NCI-H345 (cell line): ENCODE data around the gene IRAK1BP1.
A peak's percentile ranks its signal among the peaks of the same experiment; 100 is the strongest.
"Not testable (repeated sequence)": the region's sequence is repeated elsewhere in the genome, so short reads cannot be mapped to it uniquely, and the experiment has no call there.

Experiments
- DNase-seq: peaks from one replicate; lab custom pipeline; 2025; lab: John Stamatoyannopoulos, UW

IRAK1BP1 gene, protein sequence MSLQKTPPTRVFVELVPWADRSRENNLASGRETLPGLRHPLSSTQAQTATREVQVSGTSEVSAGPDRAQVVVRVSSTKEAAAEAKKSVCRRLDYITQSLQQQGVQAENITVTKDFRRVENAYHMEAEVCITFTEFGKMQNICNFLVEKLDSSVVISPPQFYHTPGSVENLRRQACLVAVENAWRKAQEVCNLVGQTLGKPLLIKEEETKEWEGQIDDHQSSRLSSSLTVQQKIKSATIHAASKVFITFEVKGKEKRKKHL

DNA sequence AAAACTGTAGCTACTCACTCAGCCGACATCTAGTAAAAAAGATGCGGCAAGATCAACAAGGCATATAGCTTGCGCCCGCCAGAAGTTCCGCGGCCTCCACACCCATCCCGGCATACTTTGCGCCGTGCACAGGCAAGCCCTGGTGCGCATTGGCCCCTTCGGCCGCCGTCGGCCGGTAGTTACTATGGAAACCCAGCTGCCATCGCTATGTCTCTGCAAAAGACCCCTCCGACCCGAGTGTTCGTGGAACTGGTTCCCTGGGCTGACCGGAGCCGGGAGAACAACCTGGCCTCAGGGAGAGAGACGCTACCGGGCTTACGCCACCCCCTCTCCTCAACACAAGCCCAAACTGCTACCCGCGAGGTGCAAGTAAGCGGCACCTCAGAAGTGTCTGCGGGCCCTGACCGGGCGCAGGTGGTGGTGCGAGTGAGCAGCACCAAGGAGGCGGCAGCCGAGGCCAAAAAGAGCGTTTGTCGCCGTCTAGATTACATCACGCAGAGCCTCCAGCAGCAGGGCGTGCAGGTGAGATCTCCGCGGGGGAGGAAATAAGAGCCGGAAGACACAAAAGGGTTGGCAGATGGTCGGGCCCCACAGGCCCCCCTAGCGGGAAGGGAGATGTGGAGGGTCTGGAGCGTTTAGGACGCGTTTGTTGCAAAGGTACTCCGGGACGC is at the start of gene IRAK1BP1:
TSS of gene IRAK1BP1 (plus strand) at position 182 of the 671 bp plus-strand sequence. CDS start at position 208, 26 bp downstream.
- DNase-seq: peak; percentile 88

DNA sequence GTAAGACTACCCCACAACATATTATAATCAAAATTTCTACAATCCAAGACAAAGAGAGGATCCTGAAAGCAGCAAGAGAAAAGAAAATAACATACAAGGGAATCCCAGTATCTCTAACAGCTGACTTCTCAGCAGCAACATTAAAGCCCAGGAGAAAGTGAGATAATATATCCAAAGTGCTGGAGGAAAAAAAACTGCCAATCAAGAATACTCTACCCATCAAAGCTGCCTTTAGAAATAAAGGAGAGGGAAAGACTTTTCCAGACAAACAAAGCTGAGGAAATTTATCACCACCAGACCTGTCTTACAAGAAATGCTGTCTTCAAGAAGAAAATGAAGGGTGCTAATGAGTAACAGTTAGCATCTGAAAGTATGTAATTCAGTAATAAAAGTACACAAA is 43.3 kb upstream of the IRAK1BP1 start:
- DNase-seq: no peak

DNA sequence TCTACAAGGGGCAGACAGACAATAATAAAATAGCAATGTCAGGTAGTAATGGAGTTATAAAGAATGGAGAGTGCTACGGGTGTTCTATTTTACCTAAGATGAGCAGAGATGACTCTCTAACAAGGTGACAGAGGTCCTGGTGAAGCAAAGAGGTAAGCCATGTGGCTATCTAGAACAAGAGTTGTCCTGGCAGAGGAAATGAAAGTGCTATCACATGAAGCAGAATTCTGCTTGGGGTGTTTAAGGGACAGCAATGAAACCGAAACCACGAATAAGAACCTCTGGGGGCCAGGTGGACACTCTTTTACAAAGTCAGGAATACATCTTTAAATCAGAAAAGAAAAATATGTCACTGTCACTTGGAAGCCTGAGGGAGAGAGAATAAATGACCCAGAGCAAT is 37.9 kb upstream of the IRAK1BP1 start:
- DNase-seq: no peak

DNA sequence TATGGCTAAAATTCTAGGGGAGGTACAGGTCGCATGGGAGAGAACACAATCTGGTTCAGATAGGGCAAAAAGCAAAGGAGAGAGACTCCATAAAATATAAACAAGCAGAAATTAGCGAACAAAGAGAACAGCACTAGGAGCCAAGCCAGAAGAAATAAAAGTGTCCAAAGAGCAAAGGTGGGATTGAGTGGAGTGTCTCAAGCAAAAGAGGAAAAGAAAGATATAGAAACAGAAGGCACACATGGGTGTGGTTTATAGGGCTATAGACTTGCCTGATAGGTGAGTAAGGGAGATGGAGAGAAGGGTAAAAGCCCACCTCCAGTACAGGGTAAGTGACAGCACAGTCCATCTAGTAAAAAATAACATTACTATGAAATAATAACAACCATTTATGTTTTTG is 36.5 kb upstream of the IRAK1BP1 start:
- DNase-seq: no peak

DNA sequence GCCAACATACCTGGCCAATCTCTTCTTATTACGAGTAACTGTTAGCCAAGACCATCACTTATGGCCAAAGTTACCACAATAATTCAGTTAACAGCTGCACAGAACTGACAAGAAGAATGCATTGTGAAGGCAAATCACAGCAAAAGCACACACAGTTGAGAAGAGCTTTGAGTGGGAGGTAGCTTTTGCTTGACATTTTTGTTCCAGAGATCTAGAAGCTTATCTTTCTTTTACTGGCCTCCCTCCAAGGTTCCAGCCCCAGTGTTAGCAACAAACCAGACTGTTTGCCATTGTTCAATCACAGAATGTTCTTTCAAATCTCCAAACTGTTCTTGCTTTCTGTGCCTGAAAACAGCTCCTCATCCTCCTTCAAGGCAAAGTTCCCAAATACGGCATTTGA is 35.9 kb upstream of the IRAK1BP1 start:
- no peak for DNase-seq

DNA sequence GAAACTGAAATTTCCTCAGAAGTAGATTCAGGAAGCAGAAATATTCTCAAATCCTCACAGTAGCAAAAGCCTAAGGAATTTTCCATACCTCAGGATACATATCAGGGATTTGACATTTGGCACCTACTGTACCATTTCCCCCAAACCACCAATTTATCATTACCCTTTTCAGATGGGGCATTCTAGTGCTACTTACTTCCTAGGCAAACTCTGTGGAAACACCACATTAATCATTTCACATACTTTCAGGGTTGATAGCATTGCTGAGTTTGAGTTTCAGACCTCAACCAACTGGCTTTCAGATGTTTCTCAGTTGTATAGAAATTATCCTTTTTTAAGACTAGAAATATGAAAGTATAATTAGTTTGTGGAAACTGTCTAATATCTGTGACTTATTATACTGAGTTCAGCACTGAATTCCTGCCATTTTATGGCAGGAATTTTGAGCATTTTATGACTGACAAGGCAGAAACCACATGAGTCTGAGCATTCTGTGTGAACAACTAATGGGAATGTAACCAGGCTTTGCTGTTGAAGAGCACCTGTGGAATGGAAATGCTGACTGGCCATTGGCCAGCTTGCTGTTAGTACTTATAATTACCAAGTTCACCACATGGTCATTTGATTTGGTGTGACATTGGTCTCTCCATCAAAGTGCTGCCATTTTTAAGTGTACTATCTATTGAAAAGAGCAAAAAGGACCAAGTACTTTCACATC is 35.1 kb upstream of the IRAK1BP1 start:
- no peak for DNase-seq

DNA sequence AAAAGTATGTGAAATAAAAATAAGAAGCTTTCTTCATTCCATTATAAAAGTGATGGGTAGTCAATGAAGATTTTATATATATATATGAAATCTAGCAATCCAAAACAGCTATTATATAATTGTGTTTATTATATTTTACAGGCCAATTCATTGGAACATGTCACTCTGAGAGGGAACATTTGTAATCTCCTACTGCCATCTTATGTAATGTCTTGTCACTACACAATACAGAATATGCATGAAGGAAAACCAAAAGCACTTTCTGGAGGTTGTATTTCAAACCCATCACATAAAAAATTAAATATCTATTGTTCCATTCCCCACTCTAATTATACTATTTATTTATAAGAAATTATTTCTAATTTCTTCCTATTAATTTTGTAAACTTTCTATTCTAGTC is 31.5 kb upstream of the IRAK1BP1 start:
- DNase-seq: no peak

DNA sequence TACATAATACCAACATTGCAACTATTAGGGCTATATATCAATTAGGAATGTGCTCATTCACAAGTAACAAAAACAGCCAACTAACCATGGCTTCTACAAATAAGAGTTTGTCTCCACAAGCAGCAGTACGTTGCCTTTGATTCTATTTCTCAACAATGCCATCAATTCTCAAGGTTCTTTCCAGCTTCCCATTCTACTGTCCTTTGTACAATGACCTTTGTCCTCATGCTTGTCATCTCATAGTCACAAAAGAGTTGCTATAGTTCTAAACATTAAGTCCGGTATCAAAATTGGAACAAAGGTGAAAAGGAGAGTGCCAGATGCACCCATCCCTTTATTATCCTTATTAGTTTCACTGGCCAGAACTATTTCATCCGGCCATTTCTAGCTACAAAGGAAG is 30.8 kb upstream of the IRAK1BP1 start:
- DNase-seq: no peak

DNA sequence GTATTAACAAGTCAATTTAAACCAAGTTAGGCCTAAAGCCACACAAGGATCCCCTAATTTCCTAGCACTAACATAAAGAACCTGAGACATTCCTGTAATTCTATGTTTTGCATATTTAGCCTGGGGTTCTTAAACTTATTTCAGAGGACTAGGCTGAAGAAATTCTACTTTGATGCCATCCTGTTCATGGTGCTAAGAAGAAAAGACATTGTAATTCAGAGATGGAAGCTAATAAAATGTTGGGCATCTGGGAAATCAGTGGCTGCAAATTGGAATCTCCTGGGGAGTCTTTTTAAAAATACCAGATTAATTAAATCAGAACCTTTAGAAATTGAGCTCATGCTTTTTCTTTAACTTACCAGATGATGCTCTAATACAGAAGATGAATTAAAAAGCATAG is 26.2 kb upstream of the IRAK1BP1 start:
- no peak for DNase-seq

DNA sequence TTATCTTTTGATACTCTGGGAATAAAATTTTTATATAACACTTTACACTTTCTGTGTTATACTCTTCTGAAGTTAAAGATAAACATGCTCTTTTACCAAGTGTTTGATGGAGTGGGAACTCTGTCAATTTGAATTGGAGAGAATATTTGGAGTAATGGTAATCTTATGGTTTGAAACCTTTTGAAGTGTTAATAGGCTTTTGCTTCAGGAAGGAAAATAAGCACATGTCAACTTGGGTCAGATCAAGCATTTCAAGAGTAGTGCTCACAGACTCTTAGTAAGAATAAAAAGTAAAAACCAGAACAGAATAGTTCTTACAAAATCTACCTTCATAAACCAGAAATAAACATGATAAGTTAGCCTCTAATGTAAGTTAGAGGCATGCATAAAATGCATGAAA is 24.4 kb upstream of the IRAK1BP1 start:
- no peak for DNase-seq

DNA sequence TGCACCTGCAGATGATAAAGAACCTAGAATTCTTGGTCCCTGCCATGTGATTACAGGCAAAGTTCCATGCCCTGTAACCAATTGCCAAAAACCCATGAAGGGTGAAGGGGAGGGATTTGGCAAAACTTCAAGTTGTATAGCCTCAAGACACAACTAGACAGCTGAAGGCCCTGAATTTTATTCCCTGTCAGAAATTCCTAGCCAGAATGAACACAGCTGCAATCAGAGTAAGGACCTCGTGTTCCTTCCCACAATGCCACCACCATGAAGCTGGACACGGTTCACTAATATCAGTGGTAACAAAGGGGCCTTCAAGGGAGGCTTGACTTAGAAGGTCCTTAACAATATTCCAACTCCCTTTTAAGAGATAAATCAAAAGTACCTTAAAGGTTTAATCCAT is 22.5 kb upstream of the IRAK1BP1 start:
- no peak for DNase-seq

DNA sequence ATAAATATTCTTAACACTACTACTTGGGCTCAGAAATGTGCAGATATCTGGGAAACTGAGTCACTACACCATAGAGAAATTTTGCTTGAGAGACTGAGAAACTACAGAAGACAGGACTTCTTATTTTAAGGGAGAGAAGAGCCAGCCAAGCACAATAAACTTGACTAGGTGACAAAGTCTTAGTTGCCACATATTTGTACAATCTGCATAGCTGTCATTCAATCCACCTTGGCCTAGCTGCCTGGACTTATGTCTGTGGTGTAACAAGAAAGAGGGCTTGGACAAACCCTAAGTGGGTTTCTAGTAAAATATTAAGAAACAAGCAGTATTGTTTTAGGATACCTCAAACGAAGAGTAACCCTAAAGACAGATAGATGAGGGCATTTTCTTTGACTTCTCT is 21.8 kb upstream of the IRAK1BP1 start:
- DNase-seq: no peak

DNA sequence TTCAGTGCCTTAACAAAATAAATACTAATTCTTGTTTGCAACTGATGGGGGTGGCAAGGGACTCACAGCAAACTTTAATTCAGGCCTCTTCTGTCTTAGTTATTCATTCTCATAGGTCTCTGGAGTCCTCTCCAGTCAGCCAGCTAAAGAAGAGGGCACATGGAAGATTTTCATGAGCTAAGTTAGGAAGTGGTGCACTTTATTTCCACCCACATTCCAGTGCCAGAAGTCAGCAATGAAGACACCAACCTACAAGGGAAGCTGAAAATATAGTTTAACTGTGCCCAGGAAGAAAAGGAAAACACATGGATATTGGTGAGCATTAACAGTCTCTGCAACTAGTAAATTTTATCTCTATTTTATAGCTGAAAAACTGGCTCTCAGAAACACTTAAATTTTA is 16.7 kb upstream of the IRAK1BP1 start:
- no peak for DNase-seq

DNA sequence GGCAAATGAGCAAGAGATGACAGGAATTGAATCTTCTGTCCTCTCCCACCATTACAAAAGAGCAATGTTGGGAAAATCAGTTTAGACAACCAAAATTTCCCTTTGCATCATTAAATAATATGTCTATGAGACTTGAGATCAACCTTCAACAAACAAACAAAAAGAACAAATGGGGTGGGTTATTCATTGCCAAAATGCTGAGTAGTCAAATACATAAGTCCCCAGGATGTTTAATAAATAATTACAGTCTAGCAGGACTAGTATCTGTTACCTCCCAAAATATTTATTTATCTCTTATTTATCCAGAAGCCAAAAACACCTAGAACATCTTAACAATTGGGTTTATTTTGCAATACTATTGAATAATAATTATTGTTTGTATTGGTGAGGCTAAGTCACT is 16.2 kb upstream of the IRAK1BP1 start:
- DNase-seq: no peak

DNA sequence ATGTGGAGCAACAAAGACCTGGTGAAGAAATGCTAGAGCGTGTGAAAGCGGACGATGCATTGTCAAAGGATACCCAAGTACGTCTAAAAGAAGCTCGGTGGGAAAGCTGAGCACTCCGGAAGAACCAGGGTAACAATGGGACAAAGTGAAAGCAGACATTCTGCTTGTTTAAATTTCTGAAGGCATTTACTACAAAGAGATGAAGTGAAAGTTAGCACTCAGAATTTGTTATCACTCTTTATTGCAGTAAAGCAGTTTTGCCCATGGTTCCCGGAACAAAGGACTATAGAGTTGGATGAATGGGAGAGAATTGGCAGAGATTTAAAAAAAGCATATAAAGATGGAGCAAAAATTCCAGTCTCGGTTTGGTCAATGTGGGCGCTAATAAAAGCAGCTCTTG is 12.8 kb upstream of the IRAK1BP1 start:
- no peak for DNase-seq

DNA sequence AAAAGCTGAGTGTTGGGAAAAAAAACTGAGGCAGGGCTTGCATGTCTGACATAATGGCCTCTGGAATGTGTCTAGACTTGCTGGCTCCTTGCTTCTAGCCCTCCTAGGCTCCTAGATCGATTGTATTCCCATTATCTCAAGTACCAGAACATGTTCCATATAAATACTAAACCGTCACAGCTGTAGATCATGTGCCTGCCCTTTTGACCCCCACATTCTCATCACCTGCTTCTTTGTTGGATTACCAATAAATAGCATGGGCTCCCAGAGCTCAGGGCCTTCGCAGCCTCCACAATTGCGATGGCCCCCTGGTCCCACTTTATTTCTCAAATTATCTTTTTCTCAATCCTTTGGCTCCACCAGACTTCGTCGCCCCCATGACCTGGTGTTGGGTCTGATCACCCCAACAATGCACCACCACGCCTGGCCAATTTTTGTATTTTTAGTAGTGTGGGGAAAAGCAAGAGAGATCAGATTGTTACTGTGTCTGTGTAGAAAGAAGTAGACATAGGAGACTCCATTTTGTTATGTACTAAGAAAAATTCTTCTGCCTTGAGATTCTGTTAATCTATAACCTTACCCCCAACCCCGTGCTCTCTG is 8.9 kb upstream of the IRAK1BP1 start:
- not testable (repeated sequence) for DNase-seq

DNA sequence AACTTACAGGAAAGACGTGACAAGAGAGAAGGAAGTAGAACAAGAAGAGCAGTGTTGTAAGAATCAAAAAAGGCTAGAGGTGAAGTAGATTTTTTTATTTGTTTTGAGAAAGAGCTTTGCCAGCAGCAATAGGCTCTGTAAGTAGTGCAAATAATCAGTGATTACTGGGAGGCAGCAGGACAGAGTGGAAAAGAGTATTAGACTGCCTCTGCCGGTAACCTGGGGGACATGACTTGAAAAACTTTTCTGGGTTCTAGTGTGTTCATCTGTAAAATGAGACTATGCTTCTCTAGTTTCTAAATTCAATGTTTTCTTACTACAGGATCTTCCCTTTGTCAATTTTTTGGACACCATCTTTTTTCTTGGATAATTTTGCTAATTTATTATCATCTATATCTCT is 5.8 kb upstream of the IRAK1BP1 start:
- DNase-seq: no peak

DNA sequence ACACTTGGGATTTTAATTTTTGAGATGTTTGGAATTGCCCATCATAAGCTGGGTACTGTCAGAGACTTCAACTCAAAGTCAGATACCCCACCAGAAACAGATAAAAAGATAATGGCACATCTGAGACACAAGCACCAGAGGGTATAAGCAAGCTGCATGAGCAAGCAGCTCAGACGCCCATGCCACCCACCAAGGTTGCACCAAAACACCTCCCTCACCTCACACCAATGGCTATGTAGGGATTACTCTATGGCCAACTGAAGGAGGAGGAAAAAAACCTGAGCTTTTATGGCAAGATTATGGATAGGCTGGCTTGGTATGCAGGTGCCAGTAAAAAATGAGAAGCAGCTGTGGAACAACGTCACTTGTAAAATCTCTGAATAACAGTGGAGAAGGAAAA is 3.8 kb upstream of the IRAK1BP1 start:
- no peak for DNase-seq

DNA sequence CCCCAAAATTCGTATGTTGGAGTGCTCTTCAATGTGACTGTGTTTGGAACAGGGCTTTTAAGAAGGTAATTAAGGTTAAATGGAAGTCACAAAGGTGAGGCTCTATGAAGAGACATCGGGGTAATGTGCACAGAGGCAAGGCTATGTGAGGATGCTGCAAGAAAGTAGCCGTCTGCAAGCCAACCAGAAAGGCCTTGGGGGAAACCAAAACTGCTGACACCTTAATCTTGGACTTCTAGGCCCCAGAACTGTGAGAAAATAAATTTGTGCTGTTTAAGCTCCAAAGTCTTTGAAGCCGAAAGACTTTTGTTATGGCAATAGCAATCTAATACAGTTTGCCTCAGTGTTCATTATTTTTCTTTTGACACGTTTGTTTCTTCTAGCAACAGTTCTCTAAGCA is 2.4 kb upstream of the IRAK1BP1 start:
- DNase-seq: no peak

DNA sequence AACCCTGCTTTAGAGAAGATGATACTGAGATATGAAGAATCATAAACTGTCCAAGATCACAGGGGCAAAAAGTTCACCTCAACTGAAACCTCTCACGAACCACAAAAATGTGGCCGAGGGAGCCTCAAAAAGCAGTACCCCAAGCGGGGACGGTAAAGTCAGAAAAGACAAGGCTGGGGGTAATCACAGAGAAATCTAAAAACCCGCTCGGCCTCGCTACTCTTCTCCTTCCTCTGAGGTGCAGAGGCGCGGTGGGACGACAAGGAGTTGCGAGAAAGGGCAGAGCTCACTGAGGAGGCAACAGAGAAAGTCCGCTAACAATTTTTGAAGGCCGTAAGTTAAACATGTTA is 356 bp upstream of the IRAK1BP1 start:
- DNase-seq: no peak

DNA sequence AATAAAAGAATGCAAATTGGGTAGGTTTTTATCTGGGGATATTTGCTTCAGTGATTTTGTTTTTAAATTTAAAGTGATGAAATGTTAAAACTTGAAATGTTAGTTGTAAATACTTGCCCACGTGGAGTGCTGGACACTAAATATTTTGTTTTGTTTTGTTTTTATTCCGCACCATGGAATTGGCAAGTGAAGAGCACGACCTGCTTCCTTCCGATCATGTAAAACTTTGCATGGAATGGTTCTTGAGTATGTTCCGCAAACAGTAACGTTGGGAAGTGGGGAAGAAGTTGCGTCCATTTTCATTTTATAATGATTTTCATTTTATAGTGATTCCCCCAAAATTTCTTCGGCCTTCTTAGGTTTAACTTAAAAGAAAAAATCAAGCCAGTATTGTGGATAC is 765 bp downstream of the IRAK1BP1 start:
- no peak for DNase-seq

DNA sequence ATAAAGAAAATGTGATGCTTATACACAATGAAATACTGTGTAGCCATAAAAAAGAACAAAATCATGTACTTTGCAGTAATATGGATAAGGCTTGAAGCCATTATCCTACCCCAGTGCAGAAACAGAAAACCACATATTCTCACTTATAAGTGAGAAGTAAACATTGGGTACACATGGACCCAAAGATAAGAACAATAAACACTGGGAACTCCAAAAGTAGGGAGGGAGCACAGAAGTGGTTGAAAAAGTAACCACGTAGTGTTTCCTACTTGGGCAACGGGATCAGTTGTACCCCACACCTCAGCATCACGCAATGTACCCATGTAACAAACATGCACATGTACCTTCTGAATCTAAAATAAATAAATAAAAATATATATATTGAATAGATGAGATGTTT is 8.2 kb downstream of the IRAK1BP1 start:
- DNase-seq: no peak

DNA sequence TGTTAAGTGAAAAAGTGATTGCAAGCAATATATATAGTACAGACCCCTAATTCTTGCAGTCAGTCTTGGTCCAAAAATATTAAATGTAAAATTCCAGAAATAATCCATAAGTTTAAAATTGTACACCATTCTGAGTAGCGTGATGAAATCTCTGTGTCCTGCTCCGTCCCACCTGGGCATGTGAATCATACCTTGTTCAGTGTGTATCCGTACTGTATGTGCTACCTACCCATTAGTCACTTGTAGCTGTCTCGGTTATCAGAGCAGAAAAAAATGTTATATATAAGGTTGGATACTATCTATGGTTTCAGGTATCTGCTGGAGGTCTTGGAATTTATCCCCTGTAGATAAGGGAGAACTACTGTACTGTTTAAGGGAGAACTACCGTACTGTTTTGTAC is 16.3 kb downstream of the IRAK1BP1 start:
- DNase-seq: no peak
